HepG2 (cell line): Measurements from ENCODE around the gene WDR18. TPM values are rescaled to one million over a fixed set of nuclear protein-coding genes. Genes with fewer than 3 reads are reported as not detected.

Source experiments
- BCL6 ChIP-seq: IDR thresholded peaks from 2 replicates; pipeline ENCODE4 v1.6.1; 2016; ENCODE audit warnings: missing genetic modification reagents, missing compliant biosample characterization
- DR1 ChIP-seq: sonication (generic); formaldehyde crosslinking; IDR thresholded peaks from 2 replicates; pipeline ENCODE4 v1.8.0; 2021; ENCODE audit warnings: mild to moderate bottlenecking, missing genetic modification reagents, inconsistent platforms
- FOXK1 ChIP-seq: sonication (generic); formaldehyde crosslinking; IDR thresholded peaks from 2 replicates; pipeline ENCODE4 v1.4.0; 2020; ENCODE audit warnings: low read depth, missing genetic modification reagents, borderline replicate concordance
- HINFP ChIP-seq: sonication (generic); formaldehyde crosslinking; IDR thresholded peaks from 2 replicates; pipeline ENCODE4 v1.4.0; 2020; ENCODE audit warnings: low read depth, mild to moderate bottlenecking, missing genetic modification reagents
- HNRNPLL ChIP-seq: fragments of 200-400 bp; formaldehyde crosslinking; IDR thresholded peaks from 2 replicates; pipeline ENCODE4 v1.6.1; 2017; ENCODE audit warnings: mild to moderate bottlenecking, low read depth, low read length; ENCODE audit not compliant: poor library complexity, severe bottlenecking
- KAT7 ChIP-seq: IDR thresholded peaks from 2 replicates; pipeline ENCODE4 v1.6.1; 2018; ENCODE audit warnings: borderline replicate concordance, missing compliant biosample characterization
- MIER2 ChIP-seq: IDR thresholded peaks from 2 replicates; pipeline ENCODE4 v1.6.1; 2016; ENCODE audit warnings: missing biosample characterization, missing genetic modification reagents
- NFRKB ChIP-seq: fragments of 450-650 bp; IDR thresholded peaks from 2 replicates; pipeline ENCODE4 v1.6.1; 2017
- NR1H2 ChIP-seq: sonication (generic); formaldehyde crosslinking; IDR thresholded peaks from 2 replicates; pipeline ENCODE4 v1.8.1; 2022; ENCODE audit warnings: low read depth, missing genetic modification reagents, borderline replicate concordance
- PRPF4 ChIP-seq: fragments of 200-400 bp; formaldehyde crosslinking; IDR thresholded peaks from 2 replicates; pipeline ENCODE4 v1.6.1; 2016; ENCODE audit warnings: low read length, low read depth; ENCODE audit not compliant: poor library complexity, severe bottlenecking
- RBAK ChIP-seq: sonication (generic); formaldehyde crosslinking; IDR thresholded peaks from 2 replicates; pipeline ENCODE4 v1.5.1; 2020; ENCODE audit warnings: mild to moderate bottlenecking, missing genetic modification reagents
- REL ChIP-seq: sonication (generic); formaldehyde crosslinking; conservative IDR thresholded peaks from 2 replicates; pipeline ENCODE4 v1.8.0; 2022; ENCODE audit warnings: mild to moderate bottlenecking, missing genetic modification reagents, moderate library complexity
- SETDB1 ChIP-seq: sonication (generic); formaldehyde crosslinking; IDR thresholded peaks from 2 replicates; pipeline ENCODE4 v1.5.1; 2020; ENCODE audit warnings: missing genetic modification reagents, mild to moderate bottlenecking, borderline replicate concordance
- SOX13 ChIP-seq, 3 experiments: fragments of 450-650 bp in 1 of 3; sonication (generic) in 1 of 3; formaldehyde crosslinking in 1 of 3; IDR thresholded peaks in 2 of 3; conservative IDR thresholded peaks in 1 of 3; 2 replicates each; pipeline versions ENCODE4 v1.5.0 to v1.6.1; 2016 to 2020; ENCODE audit warnings: antibody characterized with exemption in 1 of 3, mild to moderate bottlenecking in 1 of 3, missing compliant biosample characterization in 1 of 3, missing genetic modification reagents in 1 of 3, moderate library complexity in 1 of 3
- SOX6 ChIP-seq, 2 experiments: fragments of 450-650 bp in 1 of 2; sonication (generic) in 1 of 2; formaldehyde crosslinking in 1 of 2; IDR thresholded peaks; 2 replicates each; pipeline versions ENCODE4 v1.4.0 to v1.6.1; 2017 to 2020; ENCODE audit warnings: antibody characterized with exemption in 1 of 2, mild to moderate bottlenecking in 1 of 2, missing genetic modification reagents in 1 of 2
- TFE3 ChIP-seq: IDR thresholded peaks from 2 replicates; pipeline ENCODE4 v1.6.1; 2016
- YY1 ChIP-seq: IDR thresholded peaks from 2 replicates; pipeline ENCODE4 v1.6.1; 2011; ENCODE audit warnings: low read length, low read depth, moderate library complexity, mild to moderate bottlenecking; ENCODE audit not compliant: insufficient read depth, insufficient replicate concordance
- ZFY ChIP-seq: sonication (generic); formaldehyde crosslinking; IDR thresholded peaks from 2 replicates; pipeline ENCODE4 v1.4.0; 2020; ENCODE audit warnings: missing genetic modification reagents
- ZNF280B ChIP-seq: sonication (generic); formaldehyde crosslinking; IDR thresholded peaks from 2 replicates; pipeline ENCODE4 v1.5.0; 2020; ENCODE audit warnings: missing genetic modification reagents, mild to moderate bottlenecking, borderline replicate concordance
- ZNF546 ChIP-seq: sonication (generic); formaldehyde crosslinking; conservative IDR thresholded peaks from 2 replicates; pipeline ENCODE4 v1.8.1; 2023; ENCODE audit warnings: mild to moderate bottlenecking, missing genetic modification reagents
- ZNF572 ChIP-seq: sonication (generic); formaldehyde crosslinking; IDR thresholded peaks from 2 replicates; pipeline ENCODE4 v1.5.1; 2020; ENCODE audit warnings: mild to moderate bottlenecking, missing genetic modification reagents
- ZNF597 ChIP-seq: sonication (generic); formaldehyde crosslinking; IDR thresholded peaks from 2 replicates; pipeline ENCODE4 v1.5.0; 2020; ENCODE audit warnings: missing genetic modification reagents
- ZNF670 ChIP-seq: sonication (generic); formaldehyde crosslinking; IDR thresholded peaks from 2 replicates; pipeline ENCODE4 v1.8.0; 2022; ENCODE audit warnings: mild to moderate bottlenecking, missing genetic modification reagents, borderline replicate concordance
- ZNF776 ChIP-seq: sonication (generic); formaldehyde crosslinking; IDR thresholded peaks from 2 replicates; pipeline ENCODE4 v1.4.0; 2020; ENCODE audit warnings: mild to moderate bottlenecking, missing genetic modification reagents
- ZSCAN21 ChIP-seq: sonication (generic); formaldehyde crosslinking; IDR thresholded peaks from 2 replicates; pipeline ENCODE4 v1.8.0; 2022; ENCODE audit warnings: mild to moderate bottlenecking, missing genetic modification reagents, moderate library complexity, borderline replicate concordance
- polyA plus RNA-seq, 8 experiments: library from polyadenylated mRNA; depleted of rRNA in 3 of 8; stranded (reverse) in 7 of 8; unstranded in 1 of 8; fragments of >200 nt; fragmentation: Illumina TruSeq in 4 of 8; extraction: Trizol in 4 of 8; gene quantifications; 2 replicates each; pipeline versions ENCODE4 v1.2.1 to v1.2.3, GENCODE V29; 2011 to 2016; ENCODE audit warnings: low read depth in 4 of 8, missing spikeins in 1 of 8, mixed read lengths in 1 of 8; ENCODE audit not compliant: insufficient read depth in 1 of 8
- total RNA-seq, 5 experiments: library from RNA; depleted of rRNA; stranded (reverse); fragments of >200 nt; fragmentation: Illumina TruSeq; extraction: Trizol; gene quantifications; 2 replicates each; pipeline ENCODE4 v1.2.3, GENCODE V29; 2016; ENCODE audit warnings: low read depth in 1 of 5

Gene WDR18
- total and polyA plus RNA-seq, 2 of the 13 experiments (the other 11 are each of a cell fraction or from before 2014, with no cell fraction given), result 36.4 to 47.6 TPM

- TF ChIP-seq YY1, result peak; percentile 16
- TF ChIP-seq NR1H2 (CRISPR knock-in tag), result no peak
- no peak for TF ChIP-seq ZNF572 (CRISPR knock-in tag)
- TF ChIP-seq ZNF280B (CRISPR knock-in tag), result peak; percentile 42; the same call in 1 of the 2 replicates
- peak; percentile 85; the same call in 1 of the 2 replicates for TF ChIP-seq ZSCAN21 (CRISPR knock-in tag)
- peak; percentile 48 for TF ChIP-seq HNRNPLL
- TF ChIP-seq BCL6, result peak; percentile 61
- TF ChIP-seq ZNF597 (CRISPR knock-in tag), result no peak
- TF ChIP-seq HINFP, result no peak
- TF ChIP-seq FOXK1 (CRISPR knock-in tag), result no peak
- no peak for TF ChIP-seq ZNF670
- no peak for TF ChIP-seq SOX6 (IDR thresholded peaks at IDR 0.05)
- peak; percentile 67 for TF ChIP-seq SOX6 (CRISPR knock-in tag; IDR thresholded peaks at IDR 0.05)
- no peak for TF ChIP-seq KAT7 (CRISPR knock-in tag)
- TF ChIP-seq SOX13 (IDR thresholded peaks at IDR 0.05), result no peak
- TF ChIP-seq SOX13 (CRISPR knock-in tag; conservative IDR thresholded peaks at IDR 0.05 in 1 of 2, IDR thresholded peaks at IDR 0.05 in 1 of 2), result peak in 1 of 2 experiments; percentile 42; a peak in 1 of 4 replicates
- TF ChIP-seq RBAK (CRISPR knock-in tag), result no peak
- no peak for TF ChIP-seq REL (CRISPR knock-in tag)
- TF ChIP-seq PRPF4, result no peak
- peak; percentile 52; the same call in 1 of the 2 replicates for TF ChIP-seq TFE3 (CRISPR knock-in tag)
- no peak for TF ChIP-seq MIER2 (CRISPR knock-in tag)
- peak; percentile 69; the same call in 1 of the 2 replicates for TF ChIP-seq DR1 (CRISPR knock-in tag)
- TF ChIP-seq ZNF776, result no peak
- no peak for TF ChIP-seq ZNF546 (CRISPR knock-in tag)
- TF ChIP-seq NFRKB, result no peak
- TF ChIP-seq SETDB1 (CRISPR knock-in tag), result no peak
- TF ChIP-seq ZFY (CRISPR knock-in tag), result peak; percentile 84
These were observed 9.3 kb downstream of the WDR18 start (continued) for GRCh38 chr19:993361-993830.
